LoVo (cell line): ENCODE results near the gene GAS2.
A peak's percentile ranks its signal among the peaks of the same experiment; 100 is the strongest.

Experiments used
- DNase-seq: peaks from one replicate; pipeline ENCODE4 v3.0.0-alpha.2; 2016; ENCODE audit warnings: low spot score

GAS2 gene

GRCh38 chr11:22674470-22675439, 8.3 kb downstream of the GAS2 start:
- DNase-seq = peak; percentile 32

GRCh38 chr11:22677153-22677903, 10.9 kb downstream of the GAS2 start:
- DNase-seq = no peak

GRCh38 chr11:22680628-22681027, 14.2 kb downstream of the GAS2 start:
- no peak for DNase-seq

- no peak for DNase-seq
These were observed 14.9 kb downstream of the GAS2 start for GRCh38 chr11:22681281-22681812.

GRCh38 chr11:22684082-22684481, 17.7 kb downstream of the GAS2 start:
- no peak for DNase-seq

- DNase-seq = no peak
These were observed 18.7 kb downstream of the GAS2 start for GRCh38 chr11:22685111-22685510.

GRCh38 chr11:22688914-22689313, 22.5 kb downstream of the GAS2 start:
- no peak for DNase-seq

- DNase-seq = no peak
These were observed 23.8 kb downstream of the GAS2 start for GRCh38 chr11:22690257-22690656.

- DNase-seq = no peak
These were observed 24.5 kb downstream of the GAS2 start for GRCh38 chr11:22690871-22691270.

- no peak for DNase-seq
These were observed 33.0 kb downstream of the GAS2 start for GRCh38 chr11:22699388-22699787.

- no peak for DNase-seq
These were observed 35.6 kb downstream of the GAS2 start for GRCh38 chr11:22702031-22702430.

- DNase-seq = peak; percentile 32
These were observed 36.6 kb downstream of the GAS2 start for GRCh38 chr11:22703040-22703439.

GRCh38 chr11:22703591-22703990, 37.2 kb downstream of the GAS2 start:
- DNase-seq = no peak

GRCh38 chr11:22707119-22707899, 40.9 kb downstream of the GAS2 start:
- no peak for DNase-seq

GRCh38 chr11:22711071-22711770, 44.8 kb downstream of the GAS2 start:
- DNase-seq = no peak

- no peak for DNase-seq
These were observed 45.5 kb downstream of the GAS2 start for GRCh38 chr11:22711880-22712279.

GRCh38 chr11:22713336-22713735, 46.9 kb downstream of the GAS2 start:
- DNase-seq = no peak

GRCh38 chr11:22715971-22716370, 49.6 kb downstream of the GAS2 start:
- no peak for DNase-seq

- no peak for DNase-seq
These were observed 54.0 kb downstream of the GAS2 start for GRCh38 chr11:22720457-22720856.

- DNase-seq = no peak
These were observed 56.9 kb downstream of the GAS2 start for GRCh38 chr11:22723274-22723673.

- DNase-seq = no peak
These were observed 58.7 kb downstream of the GAS2 start for GRCh38 chr11:22725079-22725478.
